ENCODE measurements around the gene APLP2. TPM values are rescaled to one million over a fixed set of nuclear protein-coding genes. Genes with fewer than 3 reads are reported as not detected.
A peak's percentile ranks its signal among the peaks of the same experiment; 100 is the strongest.

The APLP2 gene
- total and polyA plus RNA-seq, 2 of the 13 experiments (the other 11 are each of a cell fraction or from before 2014, with no cell fraction given): 315 to 594 TPM

- no peak for TF ChIP-seq USF2 (IDR thresholded peaks at IDR 0.05; ENCODE audit: low read depth, low read length)
- no peak for TF ChIP-seq USF2 (CRISPR knock-in tag; IDR thresholded peaks at IDR 0.05; ENCODE audit: borderline replicate concordance)
- no peak for TF ChIP-seq NFKBIZ (CRISPR knock-in tag; IDR thresholded peaks at IDR 0.05)
- no peak for TF ChIP-seq FOXK2 (IDR thresholded peaks at IDR 0.05)
- no peak for TF ChIP-seq POGK (CRISPR knock-in tag; conservative IDR thresholded peaks at IDR 0.05)
- TF ChIP-seq, protein P1, sequence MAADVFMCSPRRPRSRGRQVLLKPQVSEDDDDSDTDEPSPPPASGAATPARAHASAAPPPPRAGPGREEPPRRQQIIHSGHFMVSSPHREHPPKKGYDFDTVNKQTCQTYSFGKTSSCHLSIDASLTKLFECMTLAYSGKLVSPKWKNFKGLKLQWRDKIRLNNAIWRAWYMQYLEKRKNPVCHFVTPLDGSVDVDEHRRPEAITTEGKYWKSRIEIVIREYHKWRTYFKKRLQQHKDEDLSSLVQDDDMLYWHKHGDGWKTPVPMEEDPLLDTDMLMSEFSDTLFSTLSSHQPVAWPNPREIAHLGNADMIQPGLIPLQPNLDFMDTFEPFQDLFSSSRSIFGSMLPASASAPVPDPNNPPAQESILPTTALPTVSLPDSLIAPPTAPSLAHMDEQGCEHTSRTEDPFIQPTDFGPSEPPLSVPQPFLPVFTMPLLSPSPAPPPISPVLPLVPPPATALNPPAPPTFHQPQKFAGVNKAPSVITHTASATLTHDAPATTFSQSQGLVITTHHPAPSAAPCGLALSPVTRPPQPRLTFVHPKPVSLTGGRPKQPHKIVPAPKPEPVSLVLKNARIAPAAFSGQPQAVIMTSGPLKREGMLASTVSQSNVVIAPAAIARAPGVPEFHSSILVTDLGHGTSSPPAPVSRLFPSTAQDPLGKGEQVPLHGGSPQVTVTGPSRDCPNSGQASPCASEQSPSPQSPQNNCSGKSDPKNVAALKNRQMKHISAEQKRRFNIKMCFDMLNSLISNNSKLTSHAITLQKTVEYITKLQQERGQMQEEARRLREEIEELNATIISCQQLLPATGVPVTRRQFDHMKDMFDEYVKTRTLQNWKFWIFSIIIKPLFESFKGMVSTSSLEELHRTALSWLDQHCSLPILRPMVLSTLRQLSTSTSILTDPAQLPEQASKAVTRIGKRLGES (CRISPR knock-in tag; IDR thresholded peaks at IDR 0.05; ENCODE audit: borderline replicate concordance): no peak
- peak; percentile 73 for TF ChIP-seq KAT8 (CRISPR knock-in tag; IDR thresholded peaks at IDR 0.05)
- TF ChIP-seq PATZ1 (CRISPR knock-in tag; IDR thresholded peaks at IDR 0.05): no peak; the same call in none of the 2 replicates
- TF ChIP-seq PCBP1 (IDR thresholded peaks at IDR 0.05; ENCODE audit: borderline replicate concordance, low read depth, low read length): no peak
- TF ChIP-seq, protein P2, sequence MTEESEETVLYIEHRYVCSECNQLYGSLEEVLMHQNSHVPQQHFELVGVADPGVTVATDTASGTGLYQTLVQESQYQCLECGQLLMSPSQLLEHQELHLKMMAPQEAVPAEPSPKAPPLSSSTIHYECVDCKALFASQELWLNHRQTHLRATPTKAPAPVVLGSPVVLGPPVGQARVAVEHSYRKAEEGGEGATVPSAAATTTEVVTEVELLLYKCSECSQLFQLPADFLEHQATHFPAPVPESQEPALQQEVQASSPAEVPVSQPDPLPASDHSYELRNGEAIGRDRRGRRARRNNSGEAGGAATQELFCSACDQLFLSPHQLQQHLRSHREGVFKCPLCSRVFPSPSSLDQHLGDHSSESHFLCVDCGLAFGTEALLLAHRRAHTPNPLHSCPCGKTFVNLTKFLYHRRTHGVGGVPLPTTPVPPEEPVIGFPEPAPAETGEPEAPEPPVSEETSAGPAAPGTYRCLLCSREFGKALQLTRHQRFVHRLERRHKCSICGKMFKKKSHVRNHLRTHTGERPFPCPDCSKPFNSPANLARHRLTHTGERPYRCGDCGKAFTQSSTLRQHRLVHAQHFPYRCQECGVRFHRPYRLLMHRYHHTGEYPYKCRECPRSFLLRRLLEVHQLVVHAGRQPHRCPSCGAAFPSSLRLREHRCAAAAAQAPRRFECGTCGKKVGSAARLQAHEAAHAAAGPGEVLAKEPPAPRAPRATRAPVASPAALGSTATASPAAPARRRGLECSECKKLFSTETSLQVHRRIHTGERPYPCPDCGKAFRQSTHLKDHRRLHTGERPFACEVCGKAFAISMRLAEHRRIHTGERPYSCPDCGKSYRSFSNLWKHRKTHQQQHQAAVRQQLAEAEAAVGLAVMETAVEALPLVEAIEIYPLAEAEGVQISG (CRISPR knock-in tag; IDR thresholded peaks at IDR 0.05): no peak; the same call in none of the 2 replicates
- no peak for TF ChIP-seq SP140L (CRISPR knock-in tag; IDR thresholded peaks at IDR 0.05; ENCODE audit: borderline replicate concordance)
- no peak for TF ChIP-seq E2F5 (CRISPR knock-in tag; conservative IDR thresholded peaks at IDR 0.05)
- peak; percentile 72 for TF ChIP-seq KMT2B (CRISPR knock-in tag; IDR thresholded peaks at IDR 0.05)
- TF ChIP-seq ZNF616 (CRISPR knock-in tag; IDR thresholded peaks at IDR 0.05; ENCODE audit: low read depth): 0 out of 2 replicates have a peak, but pooled peaks have one; percentile 30
- TF ChIP-seq ZNF317 (CRISPR knock-in tag; IDR thresholded peaks at IDR 0.05): peak; percentile 52
These were observed 93.9 kb downstream of the APLP2 start (continued) for GRCh38 chr11:130163346-130164220.

Data from HepG2 (cell line).